Esophagus muscularis mucosa (tissue), 4 donors: ENCODE results near the gene IDI1.

Experiments used
- EP300 ChIP-seq: sonication (generic); formaldehyde crosslinking; IDR thresholded peaks from one replicate; pipeline ENCODE4 v1.6.1; 2017; ENCODE audit warnings: antibody characterized with exemption
- POLR2A ChIP-seq: fragments of 450-650 bp; IDR thresholded peaks from one replicate; pipeline ENCODE4 v1.6.1; 2017; ENCODE audit warnings: antibody characterized with exemption, moderate library complexity, mild to moderate bottlenecking, low read depth
- TF ChIP-seq, protein P1 (sequence below), 3 experiments: fragments of 200-600 bp in 2 of 3; fragments of 450-650 bp in 1 of 3; sonication (generic) in 2 of 3; IDR thresholded peaks; one replicate each; pipeline ENCODE4 v1.5.1; 2017 to 2019; ENCODE audit warnings: antibody characterized with exemption in 3 of 3, mild to moderate bottlenecking in 2 of 3, moderate library complexity in 1 of 3

DNA sequence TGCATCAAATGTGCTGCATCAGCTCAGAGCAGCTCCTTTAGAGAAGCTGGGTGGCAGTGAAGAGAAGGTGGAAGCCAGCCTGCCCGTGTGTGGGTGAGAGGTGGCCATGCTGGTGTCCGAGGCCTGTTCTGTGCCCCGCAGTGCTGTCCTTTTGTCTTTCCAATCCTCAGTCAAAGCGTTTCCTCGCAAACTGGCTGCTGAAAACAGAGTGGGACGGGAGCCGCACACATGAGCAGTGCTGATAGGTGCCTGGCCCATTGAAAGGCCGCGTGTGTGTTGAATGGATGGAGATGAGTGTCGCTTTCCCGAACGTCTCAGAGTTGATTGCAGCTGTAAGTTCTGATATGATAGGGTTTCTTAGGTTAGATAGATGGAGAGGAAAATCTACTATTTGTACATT, 46.6 kb upstream of the IDI1 start:
- TF ChIP-seq, protein P1, sequence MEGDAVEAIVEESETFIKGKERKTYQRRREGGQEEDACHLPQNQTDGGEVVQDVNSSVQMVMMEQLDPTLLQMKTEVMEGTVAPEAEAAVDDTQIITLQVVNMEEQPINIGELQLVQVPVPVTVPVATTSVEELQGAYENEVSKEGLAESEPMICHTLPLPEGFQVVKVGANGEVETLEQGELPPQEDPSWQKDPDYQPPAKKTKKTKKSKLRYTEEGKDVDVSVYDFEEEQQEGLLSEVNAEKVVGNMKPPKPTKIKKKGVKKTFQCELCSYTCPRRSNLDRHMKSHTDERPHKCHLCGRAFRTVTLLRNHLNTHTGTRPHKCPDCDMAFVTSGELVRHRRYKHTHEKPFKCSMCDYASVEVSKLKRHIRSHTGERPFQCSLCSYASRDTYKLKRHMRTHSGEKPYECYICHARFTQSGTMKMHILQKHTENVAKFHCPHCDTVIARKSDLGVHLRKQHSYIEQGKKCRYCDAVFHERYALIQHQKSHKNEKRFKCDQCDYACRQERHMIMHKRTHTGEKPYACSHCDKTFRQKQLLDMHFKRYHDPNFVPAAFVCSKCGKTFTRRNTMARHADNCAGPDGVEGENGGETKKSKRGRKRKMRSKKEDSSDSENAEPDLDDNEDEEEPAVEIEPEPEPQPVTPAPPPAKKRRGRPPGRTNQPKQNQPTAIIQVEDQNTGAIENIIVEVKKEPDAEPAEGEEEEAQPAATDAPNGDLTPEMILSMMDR (IDR thresholded peaks at IDR 0.05) = no peak
- TF ChIP-seq EP300 = no peak
- TF ChIP-seq POLR2A = no peak
